ENCODE data around the gene CHKB.

Gene CHKB

GRCh38 chr22:50531546-50531961, 51.1 kb downstream of the CHKB start:
- DNase-seq (ENCODE audit: low spot score) = no peak

- peak; percentile 76 for DNase-seq (ENCODE audit: low spot score)
These were observed 51.6 kb downstream of the CHKB start for GRCh38 chr22:50530877-50531545.

- DNase-seq (ENCODE audit: low spot score) = no peak
These were observed 52.1 kb downstream of the CHKB start for GRCh38 chr22:50530580-50530876.

GRCh38 chr22:50529897-50530579, 52.6 kb downstream of the CHKB start, which contains the start of gene TYMP:
TSS of gene TYMP (minus strand) at chr22:50530012. CDS start at chr22:50529709, 303 bp downstream.
- peak; percentile 85 for DNase-seq (ENCODE audit: low spot score)

- no peak for DNase-seq (ENCODE audit: low spot score)
These were observed 53.2 kb downstream of the CHKB start for GRCh38 chr22:50529416-50529896.
